Tibial nerve (tissue), 4 donors: ENCODE measurements around the gene IGFBP2.

ENCODE experiments used
- CTCF ChIP-seq, 5 experiments: fragments of 200-600 bp in 3 of 5; fragments of 450-650 bp in 2 of 5; sonication (generic) in 3 of 5; IDR thresholded peaks; one replicate each; pipeline ENCODE4 v1.5.1; 2016 to 2019; ENCODE audit warnings: antibody characterized with exemption in 5 of 5, mild to moderate bottlenecking in 3 of 5, moderate library complexity in 2 of 5
- EP300 ChIP-seq, 2 donors: sonication (generic); formaldehyde crosslinking; IDR thresholded peaks; one replicate each; pipeline ENCODE4 v1.6.1; 2017; ENCODE audit warnings: antibody characterized with exemption in 2 of 2, mild to moderate bottlenecking in 1 of 2
- POLR2A ChIP-seq, 2 donors: fragments of 450-650 bp; IDR thresholded peaks; one replicate each; pipeline ENCODE4 v1.6.1; 2017; ENCODE audit warnings: antibody characterized with exemption in 2 of 2, mild to moderate bottlenecking in 2 of 2, moderate library complexity in 2 of 2

GRCh38 chr2:216658757-216659156 is 25.5 kb downstream of the IGFBP2 start:
- TF ChIP-seq EP300 (IDR thresholded peaks at IDR 0.05) (no peak), POLR2A (IDR thresholded peaks at IDR 0.05) (no peak), CTCF (IDR thresholded peaks at IDR 0.05) (no peak)
